ENCODE data around the gene ZFPL1.
A peak's percentile ranks its signal among the peaks of the same experiment; 100 is the strongest.

The ZFPL1 gene

DNA sequence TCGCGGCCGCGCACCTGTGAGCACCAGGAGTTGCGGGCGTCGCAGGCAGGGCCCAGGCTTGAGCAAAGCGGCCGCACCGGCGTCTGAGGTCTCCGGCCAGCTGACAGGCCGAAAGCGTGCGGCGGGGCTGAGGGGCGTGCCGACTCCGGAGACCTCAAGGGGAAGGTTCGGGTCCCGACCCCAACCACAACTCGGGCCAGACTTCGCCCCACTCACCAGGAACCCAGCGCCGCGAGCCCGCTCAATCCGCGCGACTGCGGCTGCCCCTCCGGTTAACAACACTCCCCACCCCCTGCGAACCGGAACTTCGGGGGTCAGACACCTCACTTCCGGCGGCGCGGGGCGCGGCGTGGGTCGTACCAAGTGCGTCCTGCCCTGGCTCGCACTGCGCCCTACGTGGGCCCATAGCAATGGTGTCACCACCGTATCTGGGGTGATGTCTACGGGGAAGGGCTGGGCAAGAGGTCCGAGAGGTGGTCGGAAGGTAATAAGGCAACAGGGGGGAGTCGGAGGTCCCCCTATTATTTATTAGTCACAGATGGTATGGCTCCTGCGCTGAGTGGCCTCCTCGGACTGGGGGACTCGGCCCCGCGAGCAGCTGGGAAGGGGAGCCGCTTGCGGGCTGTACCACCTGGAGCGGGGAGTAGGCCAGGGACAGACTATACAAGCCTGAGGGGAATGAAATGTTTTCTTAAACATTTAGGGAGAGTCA lies 50.4 kb downstream of the ZFPL1 start, which contains the start of gene SYVN1:
TSS of gene SYVN1 (minus strand) at position 280 of the 712 bp plus-strand sequence. CDS start 918 bp downstream, outside the sequence.
- H3K4me3 ChIP-seq (ENCODE audit: low read depth, low read length): peak within 1 kb of the TSS; percentile 86
- DNase-seq (ENCODE audit: low read depth): peak; percentile 92
- TF ChIP-seq POLR2A (IDR thresholded peaks at IDR 0.05; ENCODE audit: extremely low read depth, insufficient read length) (peak; percentile 86), MYC (IDR thresholded peaks at IDR 0.05; ENCODE audit: low read depth, low read length) (peak; percentile 79)
- TF ChIP-seq, protein P1, sequence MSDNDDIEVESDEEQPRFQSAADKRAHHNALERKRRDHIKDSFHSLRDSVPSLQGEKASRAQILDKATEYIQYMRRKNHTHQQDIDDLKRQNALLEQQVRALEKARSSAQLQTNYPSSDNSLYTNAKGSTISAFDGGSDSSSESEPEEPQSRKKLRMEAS (IDR thresholded peaks at IDR 0.05; ENCODE audit: low read depth, low read length): peak; percentile 59
- TF ChIP-seq, protein P2, sequence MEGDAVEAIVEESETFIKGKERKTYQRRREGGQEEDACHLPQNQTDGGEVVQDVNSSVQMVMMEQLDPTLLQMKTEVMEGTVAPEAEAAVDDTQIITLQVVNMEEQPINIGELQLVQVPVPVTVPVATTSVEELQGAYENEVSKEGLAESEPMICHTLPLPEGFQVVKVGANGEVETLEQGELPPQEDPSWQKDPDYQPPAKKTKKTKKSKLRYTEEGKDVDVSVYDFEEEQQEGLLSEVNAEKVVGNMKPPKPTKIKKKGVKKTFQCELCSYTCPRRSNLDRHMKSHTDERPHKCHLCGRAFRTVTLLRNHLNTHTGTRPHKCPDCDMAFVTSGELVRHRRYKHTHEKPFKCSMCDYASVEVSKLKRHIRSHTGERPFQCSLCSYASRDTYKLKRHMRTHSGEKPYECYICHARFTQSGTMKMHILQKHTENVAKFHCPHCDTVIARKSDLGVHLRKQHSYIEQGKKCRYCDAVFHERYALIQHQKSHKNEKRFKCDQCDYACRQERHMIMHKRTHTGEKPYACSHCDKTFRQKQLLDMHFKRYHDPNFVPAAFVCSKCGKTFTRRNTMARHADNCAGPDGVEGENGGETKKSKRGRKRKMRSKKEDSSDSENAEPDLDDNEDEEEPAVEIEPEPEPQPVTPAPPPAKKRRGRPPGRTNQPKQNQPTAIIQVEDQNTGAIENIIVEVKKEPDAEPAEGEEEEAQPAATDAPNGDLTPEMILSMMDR (IDR thresholded peaks at IDR 0.05; ENCODE audit: low read depth, low read length): no peak

DNA sequence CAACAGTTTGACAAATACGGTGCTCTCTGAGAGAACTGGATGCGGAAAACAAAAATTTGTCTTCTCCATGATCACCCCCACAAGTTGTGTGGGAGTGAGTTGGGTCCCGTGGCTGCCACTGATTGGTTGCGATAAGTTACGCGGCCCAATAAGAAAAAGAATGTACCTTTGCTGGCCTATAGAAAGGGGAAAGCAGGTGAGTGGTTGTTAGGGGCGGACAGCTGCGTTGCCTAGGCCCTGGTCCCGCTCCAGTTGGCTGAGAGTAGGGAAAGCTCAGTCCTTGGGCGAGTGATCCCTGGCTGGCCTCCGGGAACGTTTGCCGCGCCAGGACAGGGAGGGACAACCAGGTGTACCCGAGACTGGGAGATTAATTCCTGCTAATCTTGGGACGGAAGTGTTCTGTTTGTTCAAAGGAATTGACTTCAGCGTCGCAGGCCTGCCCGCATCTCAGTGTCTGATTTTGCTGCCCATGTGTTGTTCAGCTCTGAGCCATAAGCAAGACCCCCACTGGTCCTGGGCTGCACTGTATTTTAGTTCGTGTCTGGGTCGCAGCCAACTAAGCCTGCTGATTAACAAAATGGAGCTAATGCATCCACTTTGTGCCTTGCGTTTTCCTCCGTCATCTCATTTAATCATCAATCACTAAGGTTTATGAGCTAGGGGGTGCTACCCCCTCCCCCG lies 51.1 kb downstream of the ZFPL1 start:
- DNase-seq (ENCODE audit: low read depth): peak; percentile 97
- TF ChIP-seq MYC (IDR thresholded peaks at IDR 0.05; ENCODE audit: low read depth, low read length) (peak; percentile 19; the same call in 1 of the 2 replicates), POLR2A (IDR thresholded peaks at IDR 0.05; ENCODE audit: extremely low read depth, insufficient read length) (peak; percentile 80)
- TF ChIP-seq, protein P2 (IDR thresholded peaks at IDR 0.05; ENCODE audit: low read depth, low read length): no peak
- TF ChIP-seq, protein P1 (IDR thresholded peaks at IDR 0.05; ENCODE audit: low read depth, low read length): peak; percentile 62; the same call in 1 of the 2 replicates

DNA sequence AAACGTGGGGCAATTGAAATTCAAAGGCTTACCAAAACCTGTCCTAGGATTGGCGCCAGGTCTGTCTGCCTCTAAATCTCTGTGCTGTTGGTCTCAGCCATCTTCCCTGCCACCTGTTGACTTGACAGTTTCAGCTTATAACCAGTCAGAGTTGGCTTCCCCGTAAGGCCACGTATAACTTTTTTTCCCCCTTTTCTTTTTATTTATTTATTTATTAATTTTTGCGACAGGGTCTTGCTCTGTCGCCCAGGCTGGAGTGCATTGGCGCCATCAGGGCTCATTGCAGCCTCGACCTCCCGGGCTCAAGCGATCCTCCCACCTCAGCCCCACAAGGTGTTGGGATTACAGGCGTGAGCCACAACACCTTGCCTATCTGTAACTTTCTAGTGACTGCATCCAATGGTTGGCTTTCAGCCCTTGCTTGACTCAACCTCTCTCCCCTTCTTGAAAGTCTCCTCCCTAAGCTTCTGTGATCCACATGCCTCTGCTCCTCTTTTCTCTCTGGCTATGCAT lies 51.7 kb downstream of the ZFPL1 start:
- no peak for DNase-seq (ENCODE audit: low read depth)
- TF ChIP-seq, protein P2 (IDR thresholded peaks at IDR 0.05; ENCODE audit: low read depth, low read length): no peak
- TF ChIP-seq POLR2A (IDR thresholded peaks at IDR 0.05; ENCODE audit: extremely low read depth, insufficient read length) (no peak), MYC (IDR thresholded peaks at IDR 0.05; ENCODE audit: low read depth, low read length) (no peak)
- TF ChIP-seq, protein P1 (IDR thresholded peaks at IDR 0.05; ENCODE audit: low read depth, low read length): no peak

More for the DNA sequence above, 51.1 kb downstream of the ZFPL1 start:
- H3K4me3 ChIP-seq (ENCODE audit: low read depth, low read length): peak overlapping the region; percentile 86

DNA sequence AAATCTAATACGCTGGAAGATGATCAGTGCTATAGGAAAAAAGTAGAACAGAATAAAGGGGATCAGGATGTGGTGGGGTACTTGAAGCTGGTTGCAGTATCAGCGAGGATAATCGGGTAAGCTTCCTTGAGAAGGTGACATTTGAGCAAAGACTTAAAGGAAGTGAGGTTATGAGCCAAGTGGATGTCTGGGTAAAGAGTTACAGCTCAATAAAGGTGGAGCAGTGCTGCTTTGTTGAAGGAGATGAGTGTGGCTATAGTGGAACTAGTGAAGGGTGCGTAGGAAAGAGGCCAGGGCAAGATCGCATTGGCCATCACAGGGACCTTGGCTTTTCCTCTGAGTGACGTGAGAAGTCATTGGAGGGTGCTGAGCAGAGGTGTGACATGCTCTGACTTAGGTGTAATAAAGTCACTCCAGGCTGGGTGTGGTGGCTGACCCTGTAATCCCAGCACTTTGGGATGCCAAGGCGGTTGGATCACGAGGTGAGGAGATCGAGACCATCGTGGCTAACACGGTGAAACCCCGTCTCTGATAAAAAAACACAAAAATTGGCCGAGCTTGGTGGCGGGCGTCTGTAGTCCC lies 52.6 kb downstream of the ZFPL1 start:
- TF ChIP-seq, protein P1 (IDR thresholded peaks at IDR 0.05; ENCODE audit: low read depth, low read length): no peak
- TF ChIP-seq MYC (IDR thresholded peaks at IDR 0.05; ENCODE audit: low read depth, low read length) (no peak), POLR2A (IDR thresholded peaks at IDR 0.05; ENCODE audit: extremely low read depth, insufficient read length) (no peak)
- TF ChIP-seq, protein P2 (IDR thresholded peaks at IDR 0.05; ENCODE audit: low read depth, low read length): no peak
- DNase-seq (ENCODE audit: low read depth): no peak
- no peak overlapping the region for H3K4me3 ChIP-seq (ENCODE audit: low read depth, low read length)

More for the DNA sequence above, 51.7 kb downstream of the ZFPL1 start:
- H3K4me3 ChIP-seq (ENCODE audit: low read depth, low read length): peak overlapping the region; percentile 86
